ENCODE results near the gene PELO.

Gene PELO

DNA sequence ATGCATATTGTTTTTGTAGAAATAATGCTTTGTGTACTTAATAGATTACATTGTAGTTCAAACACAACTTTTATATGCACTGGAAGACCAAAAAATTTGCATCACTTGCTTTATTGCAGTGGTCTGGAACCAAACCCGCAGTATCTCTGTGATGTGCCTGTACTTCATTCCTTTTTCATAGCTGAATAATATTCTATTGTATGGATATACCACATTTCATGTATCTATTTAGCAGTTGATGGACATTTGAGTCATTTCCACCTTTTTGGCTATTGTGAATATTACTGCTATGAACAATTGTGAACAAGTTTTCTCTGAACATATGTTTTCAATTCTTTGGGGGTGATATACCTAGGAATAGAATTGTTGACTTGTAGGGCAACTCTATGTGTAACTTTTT, 40.1 kb downstream of the PELO start:
- no peak for DNase-seq (ENCODE audit: low read depth in 2 of 3, low spot score in 2 of 3)

DNA sequence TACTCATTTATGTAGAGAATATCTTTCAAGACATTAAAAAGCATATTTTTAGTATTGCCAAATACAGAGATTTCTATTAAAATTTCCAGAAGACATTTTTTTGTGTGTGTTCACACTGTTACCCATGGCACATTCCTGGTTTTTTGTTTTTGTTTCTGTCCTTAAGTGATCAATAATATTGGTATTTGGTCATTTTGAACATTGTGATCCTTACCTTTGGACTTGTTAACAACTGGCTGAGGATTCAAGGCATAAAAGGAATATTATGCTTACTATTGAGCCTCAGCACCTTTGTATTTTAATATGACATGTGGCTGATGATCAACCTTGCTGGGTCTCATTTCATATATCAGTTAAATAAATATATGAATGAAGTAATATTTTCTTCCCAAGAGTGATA, 41.9 kb downstream of the PELO start:
- no peak for DNase-seq (ENCODE audit: low read depth in 2 of 3, low spot score in 2 of 3)

DNA sequence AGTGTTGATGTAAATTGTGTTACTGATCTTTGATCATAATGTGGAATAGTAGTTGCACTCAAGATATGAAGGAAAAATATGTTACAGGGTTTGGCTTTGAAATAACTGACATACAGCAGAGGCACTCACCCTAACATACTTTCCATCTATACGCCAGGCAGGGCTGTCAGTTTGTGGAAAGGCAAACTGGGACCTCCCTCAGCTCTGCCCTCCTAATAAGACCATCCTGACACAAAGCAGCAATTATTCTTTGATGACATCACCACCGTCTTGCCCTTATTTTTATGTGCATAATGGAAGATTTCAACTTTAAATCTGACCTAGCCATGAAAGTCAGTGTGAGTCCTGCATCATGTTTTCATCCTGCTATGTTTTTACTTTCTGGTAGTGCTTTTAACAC, 42.9 kb downstream of the PELO start:
- no peak for DNase-seq (ENCODE audit: low read depth in 2 of 3, low spot score in 2 of 3)

DNA sequence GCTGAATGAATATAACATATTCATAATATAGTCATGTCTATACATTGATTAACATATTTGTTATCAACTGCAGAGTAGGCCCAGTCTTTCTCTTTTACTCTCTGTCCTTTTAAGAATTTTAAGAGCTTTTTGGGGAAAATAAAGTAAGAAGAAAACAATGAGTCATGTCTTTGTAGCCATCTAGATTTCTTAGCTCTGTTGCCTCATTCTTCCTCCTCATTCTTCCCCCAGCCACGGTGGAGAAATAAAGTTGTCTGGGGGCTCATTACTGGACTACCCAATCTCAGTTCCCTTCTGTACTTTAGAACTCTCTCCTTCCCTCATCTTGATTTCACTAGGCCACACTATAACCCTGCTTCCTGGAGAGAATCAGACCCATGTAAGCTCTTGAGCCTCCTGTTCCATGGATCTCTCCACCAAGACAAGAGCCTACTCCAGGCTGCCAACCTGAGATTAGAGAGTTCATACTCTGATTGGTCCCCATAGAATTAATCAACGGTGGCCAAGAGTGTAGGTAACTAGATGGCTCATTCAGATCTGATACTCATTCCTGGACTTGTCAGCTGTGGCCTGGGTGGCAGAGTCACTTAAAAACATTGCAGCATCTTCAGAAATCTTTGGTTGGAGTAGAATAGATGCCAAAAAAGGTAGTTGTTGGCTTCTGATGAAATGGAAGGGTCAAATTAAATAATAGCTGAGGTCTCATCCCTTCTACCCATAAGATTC, 44.2 kb downstream of the PELO start:
- DNase-seq (ENCODE audit: low read depth in 2 of 3, low spot score in 2 of 3) = no peak

DNA sequence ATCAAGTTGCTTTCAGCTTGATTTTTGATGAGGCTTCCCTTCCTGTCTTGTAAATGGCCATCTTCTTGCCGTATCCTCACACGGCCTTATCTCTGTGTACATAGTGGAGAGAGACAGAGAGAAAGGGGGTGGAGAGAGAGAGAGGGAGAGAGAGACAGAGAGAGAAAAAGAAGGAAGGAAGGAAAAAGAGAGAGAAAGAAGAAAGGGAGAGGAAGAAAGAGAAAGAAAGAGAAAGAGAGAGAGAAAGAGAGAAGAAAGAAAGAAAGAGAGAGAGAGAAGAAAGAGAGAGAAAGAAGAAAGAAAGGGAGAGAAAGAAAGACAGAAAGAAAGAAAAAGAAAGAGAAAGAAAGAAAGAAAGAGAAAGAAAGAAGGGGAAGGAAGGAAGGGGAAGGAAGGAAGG, 46.6 kb downstream of the PELO start:
- DNase-seq (ENCODE audit: low read depth in 2 of 3, low spot score in 2 of 3) = no peak

DNA sequence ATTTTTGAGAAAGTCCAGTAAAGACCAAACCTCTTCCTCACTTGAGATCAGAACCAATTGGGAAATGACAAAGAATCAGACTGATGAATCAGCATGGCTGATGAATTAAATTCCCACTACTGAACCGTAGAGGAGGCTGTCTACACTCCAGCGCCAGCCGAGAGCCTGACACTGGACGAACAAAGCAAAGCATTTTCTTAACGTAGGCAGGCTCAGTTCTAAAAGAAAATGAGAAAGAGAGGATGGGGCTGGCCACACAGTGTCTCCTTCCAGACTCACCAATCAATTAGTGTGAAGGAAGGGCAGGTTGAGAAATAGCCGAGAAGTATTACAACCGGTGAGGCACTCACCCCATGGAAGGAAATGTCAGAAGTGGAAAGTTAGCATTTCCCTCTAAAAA, 49.4 kb downstream of the PELO start:
- no peak for DNase-seq (ENCODE audit: low read depth in 2 of 3, low spot score in 2 of 3)

Data from activated CD8-positive, alpha-beta memory T cell treated with anti-CD3 and anti-CD28 coated beads for 48 hours (primary cell).